Prostate gland (tissue), 2 donors: ENCODE results near the gene MUSTN1. TPM values are rescaled to one million over a fixed set of nuclear protein-coding genes. Genes with fewer than 3 reads are reported as not detected.

Experiments used
- DNase-seq: peaks from one replicate; pipeline ENCODE4 v3.0.0-alpha.2; 2019; ENCODE audit warnings: low spot score
- H3K27ac ChIP-seq, 2 donors: fragments of 200-600 bp; sonication (generic); 2 replicates each; pipeline ENCODE4 v1.5.1; 2017 to 2019
- H3K27me3 ChIP-seq: fragments of 200-600 bp; sonication (generic); replicated peaks from 2 replicates; pipeline ENCODE4 v1.5.1; 2019; ENCODE audit not compliant: insufficient read depth
- H3K36me3 ChIP-seq, 2 donors: fragments of 200-600 bp; sonication (generic); 1 replicate in 1 of 2; 2 replicates in 1 of 2; pipeline versions ENCODE4 v1.5.1 to v1.8.1; 2017 to 2019
- H3K4me1 ChIP-seq: fragments of 200-600 bp; sonication (generic); replicated peaks from 2 replicates; pipeline ENCODE4 v1.5.1; 2019
- H3K4me3 ChIP-seq, 2 donors: fragments of 200-600 bp; sonication (generic); 2 replicates each; pipeline ENCODE4 v1.5.1; 2017 to 2019
- H3K9me3 ChIP-seq: fragments of 200-600 bp; sonication (generic); 2 replicates; pipeline ENCODE4 v1.5.1; 2017
- POLR2A ChIP-seq: fragments of 450-650 bp; IDR thresholded peaks from one replicate; pipeline ENCODE4 v1.6.1; 2016; ENCODE audit warnings: antibody characterized with exemption, mild to moderate bottlenecking
- POLR2AphosphoS5 ChIP-seq: sonication (generic); formaldehyde crosslinking; IDR thresholded peaks from one replicate; pipeline ENCODE4 v1.6.1; 2017; ENCODE audit warnings: antibody characterized with exemption
- WGBS: methylation state at CpG from one replicate; pipeline ENCODE4 v1.1.5; 2018; 5-methylcytosine and 5-hydroxymethylcytosine counted together
- intact Hi-C: fragments of 100-400 bp; cut with DNase I; formaldehyde crosslinking; loops from one replicate; pipeline ENCODE4 v1.14.2; 2022
- total RNA-seq, 2 donors: library from RNA; depleted of rRNA; stranded (reverse); fragments of >200 nt; gene quantifications; one replicate each; pipeline ENCODE4 v1.1.0, GENCODE V29; 2016
- TF ChIP-seq, protein P1 (sequence below), 4 experiments: fragments of 200-600 bp in 2 of 4; fragments of 450-650 bp in 2 of 4; sonication (generic) in 2 of 4; IDR thresholded peaks; 1 replicate in 3 of 4; 2 replicates in 1 of 4; pipeline ENCODE4 v1.5.1; 2016 to 2019; ENCODE audit warnings: antibody characterized with exemption in 4 of 4, mild to moderate bottlenecking in 2 of 4, moderate library complexity in 2 of 4

MUSTN1 gene
- total RNA-seq, 2 donors from 2014 or later: 10.5 to 14.4 TPM

- Histone ChIP-seq H3K36me3 (no peaks in the 10 kb centered on the region), H3K27ac (no peak overlapping the region), H3K4me1 (no peaks in the 10 kb centered on the region), H3K27me3 (no peaks in the 10 kb centered on the region), H3K9me3 (no peaks in the 10 kb centered on the region), H3K4me3 (no peak overlapping the region)
- 66% methylated on average over 10 of the region's 10 CpGs for WGBS
- TF ChIP-seq POLR2A (no peak), POLR2AphosphoS5 (no peak)
- TF ChIP-seq, protein P1, sequence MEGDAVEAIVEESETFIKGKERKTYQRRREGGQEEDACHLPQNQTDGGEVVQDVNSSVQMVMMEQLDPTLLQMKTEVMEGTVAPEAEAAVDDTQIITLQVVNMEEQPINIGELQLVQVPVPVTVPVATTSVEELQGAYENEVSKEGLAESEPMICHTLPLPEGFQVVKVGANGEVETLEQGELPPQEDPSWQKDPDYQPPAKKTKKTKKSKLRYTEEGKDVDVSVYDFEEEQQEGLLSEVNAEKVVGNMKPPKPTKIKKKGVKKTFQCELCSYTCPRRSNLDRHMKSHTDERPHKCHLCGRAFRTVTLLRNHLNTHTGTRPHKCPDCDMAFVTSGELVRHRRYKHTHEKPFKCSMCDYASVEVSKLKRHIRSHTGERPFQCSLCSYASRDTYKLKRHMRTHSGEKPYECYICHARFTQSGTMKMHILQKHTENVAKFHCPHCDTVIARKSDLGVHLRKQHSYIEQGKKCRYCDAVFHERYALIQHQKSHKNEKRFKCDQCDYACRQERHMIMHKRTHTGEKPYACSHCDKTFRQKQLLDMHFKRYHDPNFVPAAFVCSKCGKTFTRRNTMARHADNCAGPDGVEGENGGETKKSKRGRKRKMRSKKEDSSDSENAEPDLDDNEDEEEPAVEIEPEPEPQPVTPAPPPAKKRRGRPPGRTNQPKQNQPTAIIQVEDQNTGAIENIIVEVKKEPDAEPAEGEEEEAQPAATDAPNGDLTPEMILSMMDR (IDR thresholded peaks at IDR 0.05): no peak
- intact Hi-C loops: no loop called here
- DNase-seq: no peak
Measured at GRCh38 chr3:52829906-52830463, 4.8 kb downstream of the MUSTN1 start.

GRCh38 chr3:52829482-52829881 lies 5.3 kb downstream of the MUSTN1 start:
- intact Hi-C loops: no loop called here
- no peaks in the 10 kb centered on the region for H3K9me3 ChIP-seq
- H3K4me3 ChIP-seq: no peak overlapping the region
- H3K36me3 ChIP-seq: no peaks in the 10 kb centered on the region
- no peak for DNase-seq
- H3K4me1 ChIP-seq: no peaks in the 10 kb centered on the region
- 88% methylated on average over 3 of the region's 3 CpGs for WGBS
- TF ChIP-seq POLR2A: no peak
- TF ChIP-seq, protein P1 (IDR thresholded peaks at IDR 0.05): no peak
- TF ChIP-seq POLR2AphosphoS5: no peak
- no peak overlapping the region for H3K27ac ChIP-seq
- no peaks in the 10 kb centered on the region for H3K27me3 ChIP-seq

DNA sequence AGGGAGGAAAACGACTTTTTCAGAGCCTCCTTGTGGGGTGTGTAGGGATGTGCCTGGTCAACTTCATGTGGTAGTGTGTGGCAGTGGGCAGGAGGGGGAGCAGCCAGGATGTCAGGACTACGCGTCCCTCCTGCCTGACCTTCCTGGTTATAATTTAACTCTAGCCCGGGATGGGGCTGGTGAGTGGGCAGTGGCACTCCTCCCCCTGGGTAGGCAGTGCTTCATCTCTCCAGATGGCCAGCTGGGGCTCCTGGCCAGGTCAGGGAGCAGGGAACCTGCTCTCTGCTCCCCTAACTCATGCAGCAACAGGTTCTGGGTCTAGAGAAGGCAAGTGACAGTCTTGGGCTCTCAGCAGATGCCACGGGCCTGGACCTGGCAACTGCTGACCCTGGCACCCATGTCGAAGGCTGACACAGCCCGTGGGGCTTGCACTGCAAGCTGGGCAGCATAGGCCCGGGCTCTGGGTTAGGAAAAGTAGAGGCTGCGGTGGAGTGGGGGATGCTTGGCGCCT lies 6.9 kb downstream of the MUSTN1 start:
- TF ChIP-seq POLR2A: no peak
- TF ChIP-seq, protein P1 (IDR thresholded peaks at IDR 0.05): no peak
- no peak for TF ChIP-seq POLR2AphosphoS5
- Histone ChIP-seq H3K27me3 (no peaks in the 10 kb centered on the region), H3K9me3 (no peaks in the 10 kb centered on the region), H3K4me3 (no peak overlapping the region), H3K4me1 (no peaks in the 10 kb centered on the region), H3K36me3 (no peaks in the 10 kb centered on the region), H3K27ac (no peak overlapping the region)
- intact Hi-C loops: no loop called here
- DNase-seq: no peak
- WGBS: 73% methylated on average over 10 of the region's 10 CpGs

DNA sequence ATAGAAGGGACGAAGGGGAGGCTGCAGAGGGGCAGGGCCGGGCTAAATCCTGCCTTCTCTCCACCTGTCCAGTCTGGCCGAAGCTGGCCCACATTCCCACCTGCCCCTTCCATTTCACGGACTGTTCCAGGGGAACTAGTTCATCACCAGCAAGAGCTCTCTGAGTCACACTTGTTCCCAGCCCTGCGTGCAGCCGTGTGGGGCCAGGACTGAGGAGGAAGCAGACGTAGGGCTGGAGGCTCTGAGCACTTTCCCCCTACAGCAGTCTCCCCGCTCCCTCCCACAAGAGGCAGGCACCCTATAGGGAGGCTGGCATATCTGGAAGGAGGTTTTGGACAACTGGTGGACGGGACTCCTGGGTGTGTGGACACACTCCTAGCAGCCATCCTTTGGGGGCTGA lies 7.4 kb downstream of the MUSTN1 start:
- H3K4me1 ChIP-seq: no peaks in the 10 kb centered on the region
- 55% methylated on average over 9 of the region's 9 CpGs for WGBS
- no peak overlapping the region for H3K27ac ChIP-seq

DNA sequence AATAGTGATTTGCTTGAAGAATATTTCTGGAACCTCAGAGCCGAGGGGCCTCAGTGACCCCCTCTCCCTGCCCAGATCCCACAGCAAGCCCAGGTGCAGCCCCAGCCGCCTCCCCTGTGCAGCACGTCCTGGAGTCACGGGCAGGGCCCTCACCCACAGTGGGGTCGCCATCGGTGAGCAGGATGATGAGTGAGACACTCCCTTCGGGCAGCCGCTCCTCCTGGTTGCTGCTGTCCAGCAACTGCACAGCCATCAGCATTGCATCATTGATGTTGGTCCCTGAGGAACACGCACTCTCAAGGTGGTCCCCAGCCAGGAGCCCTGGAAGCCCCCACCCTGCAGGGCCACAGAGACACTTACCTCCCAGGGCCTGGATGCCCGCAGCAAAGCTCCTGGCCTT lies 10.8 kb downstream of the MUSTN1 start:
- intact Hi-C loops: no loop called here
- Histone ChIP-seq H3K9me3 (no peaks in the 10 kb centered on the region), H3K27me3 (no peaks in the 10 kb centered on the region), H3K36me3 (no peaks in the 10 kb centered on the region), H3K27ac (no peak overlapping the region), H3K4me3 (no peak overlapping the region), H3K4me1 (no peaks in the 10 kb centered on the region)
- WGBS: 97% methylated on average over 10 of the region's 10 CpGs
- no peak for TF ChIP-seq POLR2AphosphoS5
- no peak for TF ChIP-seq POLR2A
- TF ChIP-seq, protein P1 (IDR thresholded peaks at IDR 0.05): no peak
- DNase-seq: no peak

More for the DNA sequence above, 7.4 kb downstream of the MUSTN1 start:
- H3K9me3 ChIP-seq: no peaks in the 10 kb centered on the region
- intact Hi-C loops: no loop called here
- no peaks in the 10 kb centered on the region for H3K36me3 ChIP-seq
- DNase-seq: no peak
- H3K27me3 ChIP-seq: no peaks in the 10 kb centered on the region
- no peak for TF ChIP-seq POLR2A
- no peak for TF ChIP-seq POLR2AphosphoS5
- TF ChIP-seq, protein P1 (IDR thresholded peaks at IDR 0.05): no peak
- H3K4me3 ChIP-seq: no peak overlapping the region
